Stomach smooth muscle (tissue), 2 donors: Measurements from ENCODE around the gene ERCC3.
A peak's percentile ranks its signal among the peaks of the same experiment; 100 is the strongest.
"Not testable (repeated sequence)": the region's sequence is repeated elsewhere in the genome, so short reads cannot be mapped to it uniquely, and the experiment has no call there.

ENCODE experiments used
- H3K27ac ChIP-seq: one replicate; pipeline ENCODE4 v1.7.0; 2013; ENCODE audit warnings: mild to moderate bottlenecking, low read length, inconsistent platforms
- H3K27me3 ChIP-seq, 2 donors: one replicate each; pipeline ENCODE4 v1.7.0; 2013; ENCODE audit warnings: low read length in 2 of 2; ENCODE audit not compliant: insufficient read depth in 2 of 2, control insufficient read depth in 1 of 2
- H3K36me3 ChIP-seq, 2 donors: one replicate each; pipeline ENCODE4 v1.7.0; 2013; ENCODE audit warnings: low read length in 2 of 2; ENCODE audit not compliant: control insufficient read depth in 2 of 2, insufficient read depth in 2 of 2
- H3K4me1 ChIP-seq: one replicate; pipeline ENCODE4 v1.7.0; 2013; ENCODE audit warnings: low read length; ENCODE audit not compliant: control insufficient read depth, insufficient read depth
- H3K4me3 ChIP-seq, 2 donors: one replicate each; pipeline ENCODE4 v1.7.0; 2013; ENCODE audit warnings: low read length in 2 of 2
- H3K9ac ChIP-seq, 2 donors: one replicate each; pipeline ENCODE4 v1.7.0; 2013; ENCODE audit warnings: low read length in 2 of 2, mild to moderate bottlenecking in 1 of 2
- H3K9me3 ChIP-seq, 2 donors: one replicate each; pipeline ENCODE4 v1.7.0; 2013; ENCODE audit warnings: low read length in 2 of 2; ENCODE audit not compliant: control insufficient read depth in 2 of 2
- donor health status: healthy.
- donor health status: Pancreatic carcinoma.

Gene ERCC3

DNA sequence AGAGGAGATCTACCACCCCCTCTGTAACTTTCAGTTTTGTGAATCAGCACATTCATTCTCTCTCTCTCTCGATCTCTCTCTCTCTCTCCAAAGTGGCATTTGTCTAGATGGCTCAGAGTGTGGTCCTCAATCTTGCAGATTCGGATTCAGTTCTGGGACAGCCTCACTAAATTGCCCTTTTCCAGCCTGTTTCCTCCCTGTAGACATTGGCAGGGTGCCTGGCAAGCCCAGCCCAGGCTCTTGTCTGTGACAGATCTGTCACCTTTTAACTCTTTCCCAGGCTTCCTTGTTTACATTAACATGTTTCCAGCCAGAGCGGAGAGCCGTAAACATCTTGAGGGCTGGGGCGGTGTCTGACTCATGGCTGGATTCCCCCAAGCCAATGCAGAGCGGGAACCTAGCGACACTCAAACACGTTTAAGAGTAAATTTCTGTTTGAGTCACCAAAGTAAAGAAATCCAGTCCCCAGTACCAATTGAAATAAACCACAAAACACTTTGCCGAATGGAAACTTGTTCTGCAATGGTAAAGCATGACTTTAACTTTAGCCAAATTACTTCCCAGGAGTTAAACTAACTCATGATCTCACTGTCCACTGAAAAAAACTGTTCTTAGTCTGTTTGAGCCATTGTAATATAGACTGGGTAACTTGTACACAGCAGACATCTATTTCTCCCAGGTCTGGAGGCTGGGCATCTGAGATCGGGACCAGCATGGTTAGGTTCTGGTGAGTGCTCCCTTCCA lies 67.3 kb downstream of the ERCC3 start:
- H3K36me3 ChIP-seq: no peaks in the 10 kb centered on the region
- no peak overlapping the region for H3K27ac ChIP-seq
- no peaks in the 10 kb centered on the region for H3K27me3 ChIP-seq
- H3K4me1 ChIP-seq: peaks cover 10% of the 10 kb centered on the region
- H3K9me3 ChIP-seq: peaks cover 0 to 3% of the 10 kb centered on the region in 2 donors
- H3K4me3 ChIP-seq: peak overlapping the region in 1 of 2 donors; percentile 17
- peak overlapping the region in 1 of 2 donors; percentile 3 for H3K9ac ChIP-seq

DNA sequence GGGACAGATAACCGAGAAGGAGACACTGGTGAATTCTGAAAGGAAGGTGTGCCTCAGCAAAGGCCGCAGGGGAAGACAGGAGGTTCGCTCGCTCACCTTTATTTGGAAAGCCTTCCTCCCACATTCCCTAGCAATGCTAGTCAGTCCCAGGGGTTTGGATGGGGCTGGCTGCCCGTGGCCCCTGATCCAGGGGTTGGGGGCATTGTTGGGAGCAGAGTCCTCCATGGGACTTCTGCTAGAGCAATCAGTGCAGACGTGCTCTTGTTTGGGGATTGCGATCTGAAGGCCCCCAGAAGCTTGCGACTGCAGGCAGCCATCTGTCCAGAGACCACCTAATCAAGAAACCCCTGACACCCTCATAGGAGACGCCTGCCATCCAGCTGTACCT lies 67.8 kb downstream of the ERCC3 start:
- peaks cover 0 to 3% of the 10 kb centered on the region in 2 donors for H3K9me3 ChIP-seq
- no peaks in the 10 kb centered on the region for H3K36me3 ChIP-seq
- H3K4me1 ChIP-seq: peaks cover 10% of the 10 kb centered on the region
- peaks cover 0 to under 1% of the 10 kb centered on the region in 2 donors for H3K27me3 ChIP-seq
- H3K4me3 ChIP-seq: peak overlapping the region in 1 of 2 donors; percentile 17
- H3K27ac ChIP-seq: no peak overlapping the region
- H3K9ac ChIP-seq: no peak overlapping the region

GRCh38 chr2:127225186-127225960 lies 68.6 kb downstream of the ERCC3 start:
- Histone ChIP-seq H3K9ac (no peak overlapping the region), H3K27me3 (peaks cover 4 to 5% of the 10 kb centered on the region in 2 donors), H3K9me3 (peaks cover 0 to 3% of the 10 kb centered on the region in 2 donors), H3K36me3 (no peaks in the 10 kb centered on the region), H3K4me3 (no peak overlapping the region), H3K27ac (no peak overlapping the region), H3K4me1 (peaks cover 10% of the 10 kb centered on the region)

DNA sequence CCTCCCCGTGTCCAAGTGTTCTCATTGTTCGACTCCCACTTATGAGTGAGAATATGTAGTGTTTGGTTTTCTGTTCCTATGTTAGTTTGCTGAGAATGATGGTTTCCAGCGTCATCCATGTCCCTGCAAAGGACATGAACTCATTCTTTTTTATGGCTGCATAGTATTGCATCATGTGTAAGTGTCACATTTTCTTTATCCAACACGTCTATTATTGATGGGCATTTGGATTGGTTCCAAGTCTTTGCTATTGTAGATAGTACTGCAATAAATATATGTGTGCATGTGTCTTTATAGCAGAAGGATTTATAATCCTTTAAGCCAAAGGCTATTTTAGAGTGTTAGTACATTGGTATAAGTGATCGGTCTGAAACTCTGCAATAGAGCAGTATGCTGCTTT lies 69.8 kb downstream of the ERCC3 start:
- H3K4me1 ChIP-seq: peaks cover 16% of the 10 kb centered on the region
- not testable (repeated sequence) for H3K27ac ChIP-seq, H3K36me3 ChIP-seq, H3K4me3 ChIP-seq, H3K9me3 ChIP-seq, H3K9ac ChIP-seq
- peaks cover 8 to 11% of the 10 kb centered on the region in 2 donors for H3K27me3 ChIP-seq

GRCh38 chr2:127220768-127221527 lies 73.0 kb downstream of the ERCC3 start:
- H3K4me1 ChIP-seq: peaks cover 15% of the 10 kb centered on the region
- H3K4me3 ChIP-seq: peak overlapping the region; percentile 43 to 71
- H3K9me3 ChIP-seq: no peaks in the 10 kb centered on the region
- peaks cover 13 to 22% of the 10 kb centered on the region in 2 donors for H3K27me3 ChIP-seq
- H3K36me3 ChIP-seq: no peaks in the 10 kb centered on the region
- H3K27ac ChIP-seq: no peak overlapping the region
- H3K9ac ChIP-seq: no peak overlapping the region

DNA sequence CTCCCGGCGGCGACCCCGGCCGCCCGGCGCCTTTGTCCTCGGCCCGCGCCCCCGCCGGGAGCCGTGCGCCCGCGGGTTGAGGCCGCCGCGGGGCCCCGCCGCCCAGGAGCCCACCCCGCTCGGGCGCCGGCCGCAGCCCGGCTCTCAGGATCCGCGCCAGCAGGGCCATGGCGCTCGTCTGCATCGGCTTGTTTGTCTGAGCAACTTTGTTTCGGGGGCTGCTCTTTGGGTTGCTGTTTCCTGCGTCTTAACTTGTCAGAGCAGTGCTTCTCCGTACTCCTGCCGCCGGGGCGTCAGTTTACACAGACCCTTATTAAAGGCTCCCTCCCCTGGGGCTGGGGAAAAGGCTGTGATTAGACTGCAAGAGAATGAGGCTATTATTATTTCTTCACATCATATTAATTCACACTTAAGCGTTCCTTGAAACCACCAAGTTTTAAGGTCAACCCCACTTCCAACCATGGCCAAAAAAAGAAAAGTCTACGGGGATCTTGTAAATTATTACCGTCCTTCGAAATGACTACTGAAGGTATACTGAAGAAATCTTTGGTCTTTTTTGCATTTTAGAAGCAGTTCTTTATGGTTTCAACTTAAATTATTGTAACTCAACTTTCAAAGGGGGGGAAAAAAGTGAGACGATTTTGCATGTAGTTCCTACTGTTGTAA lies 73.7 kb downstream of the ERCC3 start, which contains the start of gene CYP27C1:
Gene CYP27C1 (minus strand): TSS at position 198 of the 666 bp plus-strand sequence. CDS start 29 bp downstream, at position 169.
- Histone ChIP-seq H3K9ac (peak within 1 kb of the TSS; percentile 29 to 48), H3K27ac (no peak within 1 kb of the TSS)

GRCh38 chr2:127219171-127220070 lies 74.5 kb downstream of the ERCC3 start:
- Histone ChIP-seq H3K27me3 (peaks cover 13 to 22% of the 10 kb centered on the region in 2 donors), H3K4me3 (peak overlapping the region; percentile 24 to 71), H3K9ac (peak overlapping the region; percentile 21 to 48), H3K36me3 (no peaks in the 10 kb centered on the region), H3K9me3 (no peaks in the 10 kb centered on the region), H3K4me1 (peaks cover 13% of the 10 kb centered on the region), H3K27ac (no peak overlapping the region)

More for the DNA sequence above, 73.7 kb downstream of the ERCC3 start, which contains the start of gene CYP27C1:
- peaks cover 13 to 22% of the 10 kb centered on the region in 2 donors for H3K27me3 ChIP-seq
- no peaks in the 10 kb centered on the region for H3K9me3 ChIP-seq
- peak within 1 kb of the TSS; percentile 43 to 71 for H3K4me3 ChIP-seq
- H3K36me3 ChIP-seq: no peaks in the 10 kb centered on the region
- peaks cover 15% of the 10 kb centered on the region for H3K4me1 ChIP-seq

DNA sequence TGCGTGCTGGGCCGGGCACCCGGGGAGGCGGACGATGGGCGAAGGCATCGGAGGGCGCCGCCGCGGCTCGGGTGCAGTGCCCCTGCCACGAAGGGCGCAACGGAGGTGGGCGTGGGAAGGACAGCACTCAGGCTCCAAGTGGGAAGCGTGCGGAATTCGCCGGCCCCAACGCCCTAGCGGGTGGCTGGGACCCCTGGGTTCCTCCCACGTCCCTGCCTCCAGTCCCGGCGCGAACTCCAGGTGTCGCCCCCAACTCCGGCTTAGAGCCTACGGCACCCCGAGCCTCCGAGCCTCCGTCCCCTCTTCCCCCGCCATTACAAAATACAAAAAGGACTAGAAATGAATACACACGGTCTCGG lies 75.2 kb downstream of the ERCC3 start:
- Histone ChIP-seq H3K27me3 (peaks cover 13 to 22% of the 10 kb centered on the region in 2 donors), H3K4me1 (peaks cover 13% of the 10 kb centered on the region), H3K4me3 (peak overlapping the region; percentile 24 to 71), H3K36me3 (no peaks in the 10 kb centered on the region), H3K9ac (peak overlapping the region in 1 of 2 donors; percentile 48), H3K9me3 (no peaks in the 10 kb centered on the region), H3K27ac (no peak overlapping the region)

DNA sequence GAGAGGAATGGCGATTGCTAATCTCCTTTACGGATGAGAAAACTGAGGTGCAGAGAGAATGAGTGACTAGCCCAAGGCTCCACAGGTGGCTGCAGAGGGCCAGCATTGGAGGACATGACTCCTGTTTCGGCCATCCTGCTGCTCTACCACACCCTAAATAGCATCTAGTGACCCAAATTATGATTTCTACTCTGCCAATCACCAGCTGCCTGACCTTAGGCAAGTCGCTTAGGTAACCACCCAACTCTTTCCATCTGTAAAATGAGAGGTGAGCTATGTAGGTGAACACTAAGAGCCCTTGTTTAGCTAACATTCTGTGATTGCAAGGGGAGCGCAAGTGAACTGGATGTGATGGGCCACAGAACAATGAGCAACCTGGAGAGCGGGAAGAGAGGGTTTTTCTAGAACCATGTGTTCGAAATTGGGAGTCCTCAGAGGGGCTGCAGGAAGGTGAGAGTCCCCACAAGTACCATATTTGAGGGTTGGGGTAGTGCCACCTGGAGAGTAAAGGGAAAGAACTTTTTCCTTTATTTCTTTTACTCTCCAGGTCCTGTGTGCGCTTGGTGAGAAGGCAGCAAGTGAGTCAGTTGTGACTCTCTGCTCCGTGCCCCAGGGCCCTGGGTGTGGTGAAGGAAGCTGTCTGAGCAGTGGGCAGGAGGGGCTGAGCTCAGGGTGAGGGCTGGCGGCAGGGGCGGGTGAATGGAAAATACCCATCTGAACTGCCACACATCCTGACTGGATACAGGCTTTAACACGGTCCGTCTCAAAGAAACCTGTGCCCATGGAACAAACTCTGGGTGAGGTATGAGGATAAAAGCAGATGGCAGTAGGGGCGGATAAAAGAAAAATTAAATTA lies 76.2 kb downstream of the ERCC3 start:
- Histone ChIP-seq H3K9me3 (no peaks in the 10 kb centered on the region), H3K4me1 (peaks cover 13% of the 10 kb centered on the region), H3K27me3 (peaks cover 13 to 22% of the 10 kb centered on the region in 2 donors), H3K4me3 (no peak overlapping the region), H3K27ac (no peak overlapping the region), H3K36me3 (no peaks in the 10 kb centered on the region), H3K9ac (no peak overlapping the region)
